ENCODE measurements around the gene CTDSP2. TPM values are rescaled to one million over a fixed set of nuclear protein-coding genes. Genes with fewer than 3 reads are reported as not detected.

CTDSP2 gene
- total RNA-seq, 2 experiments from 2014 or later: 44.2 to 118 TPM

DNA sequence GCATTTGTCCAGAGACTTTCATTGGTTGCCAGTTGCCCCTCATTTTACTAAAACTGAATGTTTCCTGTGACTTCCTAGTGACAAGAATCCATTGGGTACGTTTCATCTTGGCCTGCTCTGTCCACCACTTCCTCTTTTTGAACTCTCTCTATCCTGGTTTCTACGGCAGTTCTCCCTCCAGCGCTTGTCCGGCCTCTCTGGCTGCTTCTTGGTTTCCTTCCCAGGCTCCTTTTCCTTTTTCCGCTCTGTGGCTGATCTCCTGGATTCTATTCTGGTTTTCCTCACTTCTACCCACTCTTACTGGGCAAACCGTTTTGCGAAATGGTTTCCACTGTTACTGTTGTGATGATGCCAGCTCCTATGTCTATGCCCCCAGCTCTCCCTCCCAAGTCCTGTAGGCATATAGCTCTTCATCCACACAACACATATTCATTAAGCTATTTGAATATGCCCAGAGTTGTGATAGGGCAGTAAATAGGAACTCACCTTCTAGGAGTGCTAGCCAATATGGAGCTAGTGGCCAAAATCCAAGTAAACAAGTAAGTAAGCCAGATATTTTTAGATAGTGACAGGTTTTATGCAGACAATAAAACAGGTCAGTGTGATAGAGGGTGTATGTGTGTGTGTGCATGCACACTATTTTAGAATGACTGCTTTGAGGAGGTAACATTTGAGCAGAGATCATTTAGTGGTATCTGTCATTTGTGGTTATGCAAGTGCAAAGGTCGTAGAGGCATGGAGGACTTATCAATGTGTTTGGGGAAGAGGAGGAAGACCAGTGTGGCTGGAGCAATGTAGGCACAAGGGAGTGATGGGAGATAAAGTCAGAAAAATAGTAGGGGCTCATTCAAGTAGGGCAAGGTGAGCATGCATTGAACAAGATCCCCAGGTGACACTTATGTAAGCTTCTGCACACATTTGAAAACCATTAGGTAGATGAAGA is 27.9 kb upstream of the CTDSP2 start:
- H3K79me2 ChIP-seq (ENCODE audit: insufficient read depth, low read depth, low read length): no peaks in the 10 kb centered on the region
- ChIA-PET CTCF (ENCODE audit: unreplicated experiment) (interaction anchor here (0.7 kb wide), 1 partner anchor 122 kb away, joined by 3 read pairs; the partner anchor contains the start of gene CDK4), POLR2A (interaction anchor here (0.7 to 1.5 kb wide), 4 partner anchors 12 to 72 kb away, joined by 3 to 4 read pairs (median 4); partner anchors contain the start of gene CTDSP2)
- H3K4me1 ChIP-seq (ENCODE audit: insufficient read depth, low read length, poor library complexity, severe bottlenecking): no peaks in the 10 kb centered on the region
- H3K27ac ChIP-seq (ENCODE audit: low read depth, low read length, poor library complexity, severe bottlenecking): no peak overlapping the region
- TF ChIP-seq, protein P1, sequence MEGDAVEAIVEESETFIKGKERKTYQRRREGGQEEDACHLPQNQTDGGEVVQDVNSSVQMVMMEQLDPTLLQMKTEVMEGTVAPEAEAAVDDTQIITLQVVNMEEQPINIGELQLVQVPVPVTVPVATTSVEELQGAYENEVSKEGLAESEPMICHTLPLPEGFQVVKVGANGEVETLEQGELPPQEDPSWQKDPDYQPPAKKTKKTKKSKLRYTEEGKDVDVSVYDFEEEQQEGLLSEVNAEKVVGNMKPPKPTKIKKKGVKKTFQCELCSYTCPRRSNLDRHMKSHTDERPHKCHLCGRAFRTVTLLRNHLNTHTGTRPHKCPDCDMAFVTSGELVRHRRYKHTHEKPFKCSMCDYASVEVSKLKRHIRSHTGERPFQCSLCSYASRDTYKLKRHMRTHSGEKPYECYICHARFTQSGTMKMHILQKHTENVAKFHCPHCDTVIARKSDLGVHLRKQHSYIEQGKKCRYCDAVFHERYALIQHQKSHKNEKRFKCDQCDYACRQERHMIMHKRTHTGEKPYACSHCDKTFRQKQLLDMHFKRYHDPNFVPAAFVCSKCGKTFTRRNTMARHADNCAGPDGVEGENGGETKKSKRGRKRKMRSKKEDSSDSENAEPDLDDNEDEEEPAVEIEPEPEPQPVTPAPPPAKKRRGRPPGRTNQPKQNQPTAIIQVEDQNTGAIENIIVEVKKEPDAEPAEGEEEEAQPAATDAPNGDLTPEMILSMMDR (conservative IDR thresholded peaks at IDR 0.05; ENCODE audit: low read length): no peak
- TF ChIP-seq EZH2phosphoT487 (IDR thresholded peaks at IDR 0.05; ENCODE audit: borderline replicate concordance, low read depth, low read length): no peak
- no peaks in the 10 kb centered on the region for H3K9me2 ChIP-seq (ENCODE audit: insufficient read depth, low read length)
- BruUV-seq (replicated peaks): no TSS peak
- intact Hi-C loops (cut with micrococcal nuclease; ENCODE audit: unreplicated experiment): no loop called here
- H3K9me3 ChIP-seq (ENCODE audit: low read length): no peaks in the 10 kb centered on the region
- H4K20me1 ChIP-seq (ENCODE audit: insufficient read depth, low read length): no peaks in the 10 kb centered on the region
- no peak overlapping the region for H3K4me2 ChIP-seq (ENCODE audit: low read length)
- no peaks in the 10 kb centered on the region for H3K36me3 ChIP-seq (ENCODE audit: insufficient read depth, low read length)
- H3K4me3 ChIP-seq (ENCODE audit: low read depth, low read length, poor library complexity, severe bottlenecking): no peak overlapping the region
- no peak overlapping the region for H2AFZ ChIP-seq (ENCODE audit: low read length)
- no peak for DNase-seq (ENCODE audit: low spot score)

DNA sequence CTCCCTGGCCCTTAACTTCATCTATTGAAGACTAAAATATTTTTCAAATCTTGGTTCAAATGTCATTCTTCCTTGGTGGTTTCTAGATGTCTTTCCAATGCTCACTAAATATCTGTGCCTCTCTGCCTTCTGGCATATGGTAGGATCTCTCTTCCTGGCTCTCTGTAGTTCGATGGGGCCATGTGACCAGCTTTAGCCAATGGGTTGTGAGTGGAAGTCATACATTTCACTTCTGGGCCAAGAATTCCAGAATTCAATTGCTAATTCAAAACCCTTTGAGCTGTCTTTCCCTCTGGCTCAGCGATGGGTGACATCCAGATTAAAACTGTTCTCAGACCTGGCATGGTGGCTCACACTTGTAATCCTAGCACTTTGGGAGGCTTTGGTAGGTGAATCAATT is 25.8 kb upstream of the CTDSP2 start:
- H3K4me3 ChIP-seq (ENCODE audit: low read depth, low read length, poor library complexity, severe bottlenecking): no peak overlapping the region
- H3K36me3 ChIP-seq (ENCODE audit: insufficient read depth, low read length): no peaks in the 10 kb centered on the region
- BruUV-seq (replicated peaks): no TSS peak
- ChIA-PET POLR2A (interaction anchor here (0.7 to 1.3 kb wide), 3 partner anchors 9 to 62 kb away, joined by 3 to 5 read pairs (median 4); partner anchors contain the start of gene CTDSP2), CTCF (ENCODE audit: unreplicated experiment) (no interaction called here)
- H3K9me2 ChIP-seq (ENCODE audit: insufficient read depth, low read length): no peaks in the 10 kb centered on the region
- no peak overlapping the region; the same call in 1 of the 2 replicates for H2AFZ ChIP-seq (ENCODE audit: low read length)
- H3K4me1 ChIP-seq (ENCODE audit: insufficient read depth, low read length, poor library complexity, severe bottlenecking): no peaks in the 10 kb centered on the region
- intact Hi-C loops (cut with micrococcal nuclease; ENCODE audit: unreplicated experiment): no loop called here
- H3K79me2 ChIP-seq (ENCODE audit: insufficient read depth, low read depth, low read length): no peaks in the 10 kb centered on the region
- DNase-seq (ENCODE audit: low spot score): no peak
- H3K27ac ChIP-seq (ENCODE audit: low read depth, low read length, poor library complexity, severe bottlenecking): no peak overlapping the region
- H4K20me1 ChIP-seq (ENCODE audit: insufficient read depth, low read length): no peaks in the 10 kb centered on the region
- TF ChIP-seq EZH2phosphoT487 (IDR thresholded peaks at IDR 0.05; ENCODE audit: borderline replicate concordance, low read depth, low read length): no peak
- TF ChIP-seq, protein P1 (conservative IDR thresholded peaks at IDR 0.05; ENCODE audit: low read length): no peak
- no peak overlapping the region for H3K4me2 ChIP-seq (ENCODE audit: low read length)
- no peaks in the 10 kb centered on the region for H3K9me3 ChIP-seq (ENCODE audit: low read length)

DNA sequence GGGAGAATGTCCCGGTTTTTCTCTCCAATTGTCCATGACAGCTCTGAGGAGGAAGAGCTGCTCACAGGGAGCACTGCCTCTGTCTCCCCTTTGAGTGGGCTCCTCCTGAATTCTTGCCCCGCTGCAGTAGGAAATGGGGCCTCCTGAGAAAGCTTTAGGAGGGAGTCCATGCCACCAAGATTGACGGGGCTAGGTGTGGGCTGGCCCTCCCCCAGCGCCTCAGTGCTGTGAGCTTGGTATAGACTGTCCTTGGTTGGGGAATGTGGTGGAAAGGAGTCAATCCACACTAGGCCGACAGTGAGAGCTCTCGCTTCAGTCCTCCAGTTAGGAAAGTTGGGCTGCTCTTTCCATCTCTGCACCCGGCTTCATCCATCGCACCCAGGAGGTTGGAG is 23.4 kb upstream of the CTDSP2 start:
- Histone ChIP-seq H4K20me1 (ENCODE audit: insufficient read depth, low read length) (no peaks in the 10 kb centered on the region), H3K4me3 (ENCODE audit: low read depth, low read length, poor library complexity, severe bottlenecking) (no peak overlapping the region), H3K4me2 (ENCODE audit: low read length) (no peak overlapping the region), H3K9me3 (ENCODE audit: low read length) (no peaks in the 10 kb centered on the region), H3K4me1 (ENCODE audit: insufficient read depth, low read length, poor library complexity, severe bottlenecking) (peaks cover 1% of the 10 kb centered on the region), H3K27ac (ENCODE audit: low read depth, low read length, poor library complexity, severe bottlenecking) (no peak overlapping the region), H3K9me2 (ENCODE audit: insufficient read depth, low read length) (no peaks in the 10 kb centered on the region), H2AFZ (ENCODE audit: low read length) (no peak overlapping the region), H3K36me3 (ENCODE audit: insufficient read depth, low read length) (no peaks in the 10 kb centered on the region), H3K79me2 (ENCODE audit: insufficient read depth, low read depth, low read length) (no peaks in the 10 kb centered on the region)
- POLR2A ChIA-PET: interaction anchor here (1.1 kb wide), 1 partner anchor 26 kb away, joined by 4 read pairs; no protein-coding TSS in a partner anchor
- TF ChIP-seq, protein P1 (conservative IDR thresholded peaks at IDR 0.05; ENCODE audit: low read length): no peak
- no peak for TF ChIP-seq EZH2phosphoT487 (IDR thresholded peaks at IDR 0.05; ENCODE audit: borderline replicate concordance, low read depth, low read length)
- DNase-seq (ENCODE audit: low spot score): no peak
- intact Hi-C loops (cut with micrococcal nuclease; ENCODE audit: unreplicated experiment): no loop called here
- no TSS peak for BruUV-seq (replicated peaks)
- CTCF ChIA-PET (ENCODE audit: unreplicated experiment): no interaction called here
